Measurements from ENCODE around the gene LHFPL2.
A peak's percentile ranks its signal among the peaks of the same experiment; 100 is the strongest.
"Not testable (repeated sequence)": the region's sequence is repeated elsewhere in the genome, so short reads cannot be mapped to it uniquely, and the experiment has no call there.

Gene LHFPL2

DNA sequence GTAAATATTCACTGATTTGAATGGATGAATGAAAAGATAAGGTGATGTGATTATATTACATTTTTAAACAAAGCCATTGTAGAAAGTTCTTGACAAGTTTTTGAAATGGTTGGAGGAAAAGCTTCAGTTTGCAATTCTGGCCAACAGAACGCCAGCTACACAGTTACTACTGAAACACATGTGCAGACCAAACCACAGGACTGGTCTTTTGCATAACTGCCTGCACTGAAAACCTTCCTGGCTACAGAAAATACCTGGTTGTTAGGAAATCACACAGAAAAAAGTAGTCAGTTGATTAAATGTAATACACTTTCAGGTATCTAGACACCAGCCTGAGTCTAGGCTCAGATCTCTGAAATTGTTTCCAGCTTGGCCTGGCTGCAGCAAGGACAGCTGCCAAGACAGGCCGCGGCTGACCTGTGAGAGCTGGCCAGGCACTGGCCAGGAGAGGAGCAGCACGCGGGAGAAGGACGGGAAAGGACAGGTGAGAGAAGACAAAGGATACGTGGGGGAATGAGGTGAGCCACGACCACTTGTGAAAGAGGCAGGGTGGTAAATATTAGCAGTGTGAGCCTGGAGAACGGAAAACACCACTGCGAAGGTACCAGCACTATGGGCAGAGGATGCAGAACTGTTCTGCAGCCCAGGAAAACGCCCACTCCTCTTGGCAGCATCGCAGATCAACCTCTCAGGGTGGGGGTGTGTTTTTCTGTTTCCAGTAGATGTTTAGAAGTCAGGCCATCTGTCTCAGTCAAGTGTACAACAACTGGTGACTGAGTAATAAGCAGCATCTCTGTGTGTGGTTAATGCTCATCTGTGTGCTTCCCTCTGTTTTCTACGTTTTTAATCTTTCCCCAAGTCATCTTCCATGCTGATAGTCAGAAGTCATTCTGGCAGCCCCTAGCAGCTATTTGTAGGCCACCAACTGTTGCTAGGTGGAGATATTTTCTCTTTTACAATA is 150.7 kb downstream of the LHFPL2 start:
- no peak for DNase-seq

DNA sequence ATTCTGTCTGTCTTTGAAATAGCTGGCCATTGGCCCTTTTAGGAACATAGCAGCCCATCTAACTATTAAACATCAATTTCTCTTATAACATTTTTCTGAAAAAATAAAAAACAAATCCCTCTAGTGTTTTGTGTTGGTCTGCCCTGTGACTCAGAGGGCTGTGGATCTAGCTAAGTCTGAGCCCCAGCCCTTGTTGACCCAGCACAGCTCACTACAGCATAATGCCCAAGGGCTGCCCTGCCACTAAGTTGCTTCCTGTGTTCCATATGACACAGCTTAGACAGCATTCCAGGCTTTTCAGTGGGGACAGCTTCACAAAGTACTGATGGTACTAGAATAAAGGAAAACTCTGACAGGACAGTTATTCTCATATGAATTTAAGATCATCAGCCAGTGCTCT is 152.2 kb downstream of the LHFPL2 start:
- DNase-seq: no peak

DNA sequence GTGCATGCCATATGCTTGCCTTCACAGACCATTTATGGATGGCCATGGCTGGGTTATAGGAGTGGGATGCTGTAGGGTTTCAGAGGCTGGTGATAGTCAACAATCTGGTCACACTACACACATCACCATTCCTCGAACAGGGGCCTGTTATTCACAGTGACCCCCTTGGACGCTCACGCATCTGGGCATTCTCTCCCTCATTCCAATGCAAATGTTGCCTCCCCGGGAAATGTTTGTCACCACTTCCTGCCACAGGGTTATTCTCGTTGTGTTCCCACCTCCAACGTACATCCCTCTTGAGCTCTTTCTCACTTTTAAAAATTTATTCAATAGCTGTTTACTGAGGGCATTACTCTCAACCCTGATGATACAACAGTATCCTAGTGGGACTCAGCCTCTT is 152.8 kb downstream of the LHFPL2 start:
- DNase-seq: no peak

DNA sequence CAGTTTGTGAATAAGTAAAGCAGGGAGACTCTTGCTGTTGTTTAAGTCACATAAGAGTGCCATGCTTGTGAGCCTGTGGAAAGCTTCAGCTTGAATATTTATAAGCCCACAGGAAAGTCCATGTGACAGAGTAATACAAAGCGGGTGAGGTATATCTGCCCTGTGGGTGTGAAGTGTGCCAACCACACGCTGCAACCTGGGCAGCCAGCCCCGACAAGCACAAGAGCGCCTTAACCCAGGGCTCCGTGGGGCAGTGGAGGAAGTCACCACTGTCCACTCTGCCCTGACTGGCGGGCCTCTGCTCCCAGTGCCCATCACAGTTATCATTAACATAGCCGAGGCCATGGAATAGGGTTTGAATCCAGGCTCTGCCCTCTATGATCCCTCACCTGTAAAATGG is 155.9 kb downstream of the LHFPL2 start:
- DNase-seq: no peak

DNA sequence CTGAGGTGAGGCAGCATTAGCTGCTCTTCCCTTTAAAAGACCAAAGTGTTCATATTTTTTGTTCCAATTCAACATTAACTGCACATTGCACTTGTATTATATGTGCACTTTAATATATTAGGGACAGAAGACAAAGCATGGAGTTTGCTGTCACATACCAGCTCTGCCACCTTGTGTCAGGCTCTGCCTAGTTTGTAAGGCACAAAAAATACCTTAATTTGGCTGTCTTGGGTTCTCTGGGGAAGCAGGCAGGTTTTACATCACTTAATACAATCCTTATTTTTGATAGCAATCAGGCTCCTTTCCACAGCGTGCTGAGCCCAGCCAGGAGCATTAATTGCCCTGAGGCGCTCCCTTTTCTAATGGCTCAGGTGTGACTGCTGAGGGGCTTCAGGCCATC is 156.3 kb downstream of the LHFPL2 start:
- DNase-seq: no peak

- no peak for DNase-seq
Measured at GRCh38 chr5:78490709-78491485, 157.7 kb downstream of the LHFPL2 start.

DNA sequence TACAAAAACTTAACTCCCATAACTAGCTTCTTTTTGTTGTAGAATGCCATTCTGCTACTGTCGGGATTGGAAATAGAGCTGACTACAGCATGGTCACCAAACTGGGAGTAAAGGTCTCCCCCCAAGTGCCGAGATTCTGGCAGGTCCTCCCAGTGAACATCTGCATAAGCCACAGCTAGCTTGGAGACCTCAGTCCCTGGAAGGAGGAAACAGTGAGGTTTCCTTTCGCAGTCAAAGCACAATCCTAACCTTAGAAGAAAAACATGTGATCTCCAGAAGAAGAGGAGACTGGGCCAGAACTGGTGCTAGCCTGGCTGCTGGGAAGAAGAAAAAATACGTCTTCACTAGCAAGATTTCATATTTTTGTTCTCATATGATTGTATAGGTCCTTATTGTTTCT is 160.7 kb downstream of the LHFPL2 start:
- DNase-seq: no peak

- DNase-seq: no peak
Measured at GRCh38 chr5:78486218-78486617, 162.4 kb downstream of the LHFPL2 start.

DNA sequence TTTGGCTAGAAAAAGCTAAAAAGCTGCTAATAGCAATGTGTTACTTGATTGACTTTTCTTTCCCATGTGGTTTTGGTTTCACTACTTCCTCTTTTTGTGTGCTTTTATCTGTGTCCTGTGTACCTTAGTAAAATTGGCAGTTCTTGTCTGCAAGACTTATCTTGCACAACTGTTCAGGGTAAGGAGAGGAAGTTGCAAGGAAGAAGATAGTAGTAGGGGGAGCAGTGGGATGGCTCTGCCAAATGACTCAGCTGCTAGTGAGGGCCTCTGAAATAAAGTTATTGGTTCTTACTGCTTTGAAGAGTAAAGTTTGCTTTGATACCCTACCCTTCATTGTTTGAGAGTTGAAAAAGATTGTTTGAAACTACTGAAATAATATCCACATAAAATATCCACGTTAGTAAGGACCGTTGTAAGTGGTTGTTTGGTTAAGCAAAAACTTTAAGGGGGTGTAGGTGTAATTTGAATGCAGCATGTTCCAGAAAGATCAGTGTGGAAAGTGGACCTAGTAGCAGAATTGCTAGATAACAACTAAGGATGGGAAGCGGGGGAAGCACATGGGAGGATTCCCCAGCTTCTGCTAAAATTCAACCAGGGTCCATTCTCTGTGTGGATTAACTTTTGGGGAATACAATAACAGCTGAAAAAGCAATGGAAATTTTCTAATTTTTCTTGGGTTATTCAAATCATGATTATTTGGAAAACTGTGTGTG is 164.6 kb downstream of the LHFPL2 start:
- peak in 1 of 5 experiments; percentile 54 for DNase-seq

GRCh38 chr5:78482948-78483347 is 165.6 kb downstream of the LHFPL2 start:
- DNase-seq: no peak

- no peak for DNase-seq
Measured at GRCh38 chr5:78476795-78477194, 171.8 kb downstream of the LHFPL2 start.

GRCh38 chr5:78475370-78475769 is 173.2 kb downstream of the LHFPL2 start:
- no peak for DNase-seq

GRCh38 chr5:78473751-78474150 is 174.8 kb downstream of the LHFPL2 start:
- no peak for DNase-seq

GRCh38 chr5:78472469-78473106 is 176.0 kb downstream of the LHFPL2 start:
- no peak for DNase-seq

DNA sequence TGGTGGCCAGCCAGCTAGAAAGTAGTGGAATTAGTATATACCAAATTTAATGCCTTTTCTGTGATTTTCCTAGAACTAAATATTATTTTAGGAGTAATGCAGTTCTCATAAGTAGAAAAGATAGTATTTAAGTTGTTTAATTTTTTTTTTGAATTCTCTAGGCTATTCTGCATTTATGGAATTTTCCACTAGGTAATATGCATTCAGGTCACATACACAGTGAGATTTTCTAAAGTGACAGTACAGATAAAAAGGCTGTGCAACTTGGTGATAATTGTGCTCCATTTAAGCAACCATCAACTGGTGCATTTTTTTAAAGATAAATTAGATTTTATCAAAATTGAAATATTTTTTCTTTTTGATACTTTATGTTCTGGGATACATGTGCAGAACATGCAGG is 176.7 kb downstream of the LHFPL2 start:
- no peak for DNase-seq

DNA sequence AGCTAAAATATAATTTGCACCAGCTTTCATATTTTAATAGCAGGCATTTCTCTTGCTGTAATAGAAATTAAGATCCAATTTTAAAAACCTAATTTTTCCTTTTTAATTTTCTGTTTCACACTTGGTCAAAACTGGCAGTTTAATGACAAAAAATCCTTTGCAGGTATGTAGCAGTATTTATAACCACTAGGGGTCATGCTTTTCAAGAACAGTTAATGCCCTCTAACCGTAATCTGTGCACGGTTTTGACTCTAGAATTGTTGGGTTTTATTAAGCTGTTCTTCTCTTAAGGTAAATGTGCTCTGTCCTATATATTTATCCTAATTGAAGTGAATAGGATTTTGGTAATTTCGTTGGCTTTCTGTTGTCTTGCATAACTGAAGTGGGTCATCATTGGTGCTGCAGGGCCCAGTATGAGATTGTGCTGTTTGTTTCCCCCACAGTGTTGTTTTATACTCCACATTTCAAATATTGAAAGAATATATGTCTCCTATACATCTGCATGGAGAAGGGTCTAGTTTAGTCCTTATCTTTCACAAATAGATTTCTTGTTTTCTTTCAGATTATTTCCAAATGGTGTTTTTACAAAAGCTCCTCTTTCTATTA is 180.7 kb downstream of the LHFPL2 start:
- peak in 1 of 5 experiments; percentile 41 for DNase-seq

DNA sequence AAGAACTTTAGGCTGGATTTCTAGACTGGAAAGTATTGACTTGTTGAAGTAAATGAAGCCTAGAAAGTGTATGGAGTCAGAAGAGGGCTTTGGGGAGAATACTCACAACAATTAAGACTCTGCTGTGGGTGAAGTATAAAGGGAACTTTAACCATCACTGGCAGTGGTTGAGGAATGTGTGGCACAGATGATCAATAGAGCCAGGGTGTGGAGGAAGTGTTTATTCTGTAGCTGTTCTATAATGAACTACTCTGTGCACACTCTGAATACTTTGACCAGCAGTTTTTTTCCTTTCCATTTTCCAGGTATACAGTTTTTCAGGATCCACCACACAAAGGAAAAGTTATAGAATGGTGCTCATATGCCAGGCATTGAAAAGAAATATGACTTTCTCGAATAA is 181.4 kb downstream of the LHFPL2 start:
- no peak for DNase-seq

GRCh38 chr5:78458843-78459242 is 189.7 kb downstream of the LHFPL2 start:
- no peak for DNase-seq

DNA sequence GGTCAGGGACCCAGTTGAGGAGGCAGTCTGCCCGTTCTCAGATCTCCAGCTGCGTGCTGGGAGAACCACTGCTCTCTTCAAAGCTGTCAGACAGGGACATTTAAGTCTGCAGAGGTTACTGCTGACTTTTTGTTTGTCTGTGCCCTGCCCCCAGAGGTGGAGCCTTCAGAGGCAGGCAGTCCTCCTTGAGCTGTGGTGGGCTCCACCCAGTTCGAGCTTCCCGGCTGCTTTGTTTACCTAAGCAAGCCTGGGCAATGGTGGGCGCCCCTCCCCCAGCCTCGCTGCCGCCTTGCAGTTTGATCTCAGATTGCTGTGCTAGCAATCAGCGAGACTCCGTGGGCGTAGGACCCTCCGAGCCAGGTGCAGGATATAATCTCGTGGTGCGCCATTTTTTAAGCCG is 191.1 kb downstream of the LHFPL2 start:
- not testable (repeated sequence) for DNase-seq

GRCh38 chr5:78449103-78449502 is 199.5 kb downstream of the LHFPL2 start:
- no peak for DNase-seq

DNA sequence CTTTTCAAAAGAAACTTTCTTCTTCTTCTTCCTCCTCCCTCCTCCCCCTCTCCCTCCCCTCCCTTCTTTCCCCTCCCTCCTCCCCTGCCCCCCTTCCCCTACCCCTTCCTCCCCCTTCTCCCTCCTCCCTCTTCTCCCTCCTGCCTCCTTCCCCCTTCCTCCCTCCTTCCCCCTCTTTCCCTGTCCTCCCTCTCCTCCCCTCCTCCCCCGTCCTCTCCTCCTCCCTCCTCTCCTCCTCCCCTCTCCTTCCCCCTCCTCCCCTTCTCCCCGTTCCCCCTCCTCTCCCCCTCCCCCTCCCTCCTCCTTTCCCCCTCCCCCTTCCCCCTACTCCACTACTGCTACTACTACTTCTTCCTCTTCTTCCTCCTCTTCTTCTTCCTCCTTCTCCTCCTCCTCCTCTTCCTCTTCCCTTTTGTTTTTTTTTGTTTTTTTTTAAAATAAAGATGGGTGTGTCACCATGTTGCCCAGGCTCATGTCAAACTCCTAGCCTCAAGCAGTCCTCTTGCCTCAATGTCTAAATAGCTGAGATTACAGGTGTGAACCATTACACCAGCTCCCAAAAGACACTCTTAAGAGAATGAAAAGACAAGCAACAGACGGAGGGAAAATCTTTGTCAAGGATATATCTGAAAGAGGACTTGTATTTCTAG is 200.7 kb downstream of the LHFPL2 start:
- DNase-seq: no peak

Measured in T-helper 2 cell (primary cell).